GM12801 (cell line): ENCODE measurements around the gene UBTD2.

ENCODE experiments used
- TF ChIP-seq, protein P1 (sequence below): IDR thresholded peaks from one replicate; pipeline ENCODE4 v1.5.1; 2011; ENCODE audit warnings: control low read depth; ENCODE audit not compliant: insufficient read length; ENCODE audit errors: extremely low read depth

UBTD2 gene

DNA sequence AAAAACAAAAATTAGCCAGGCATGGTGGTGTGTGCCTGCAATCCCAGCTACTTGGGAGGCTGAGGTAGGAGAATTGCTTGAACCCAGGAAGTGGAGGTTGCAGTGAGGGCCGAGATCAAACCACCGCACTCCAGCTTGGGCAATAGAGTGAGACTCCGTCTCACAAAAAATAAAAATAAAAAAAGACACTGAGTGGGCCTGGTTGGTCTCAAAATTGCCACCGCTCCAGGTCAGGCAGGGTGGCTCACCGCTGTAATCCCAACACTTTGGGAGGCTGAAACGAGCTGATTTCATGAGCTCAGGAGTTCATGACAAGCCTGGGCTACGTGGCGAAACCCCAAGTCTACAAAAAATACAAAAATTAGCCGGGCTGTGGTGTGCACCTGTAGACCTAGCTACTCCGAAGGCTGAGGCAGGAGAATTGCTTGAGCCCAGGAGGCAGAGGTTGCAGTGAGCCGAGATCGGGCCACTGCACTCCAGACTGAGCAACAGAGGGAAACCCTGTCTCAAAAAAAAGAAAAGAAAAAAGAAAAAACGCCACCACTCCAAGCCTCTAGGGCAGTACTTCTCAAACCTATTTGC, 97.4 kb downstream of the UBTD2 start:
- TF ChIP-seq, protein P1, sequence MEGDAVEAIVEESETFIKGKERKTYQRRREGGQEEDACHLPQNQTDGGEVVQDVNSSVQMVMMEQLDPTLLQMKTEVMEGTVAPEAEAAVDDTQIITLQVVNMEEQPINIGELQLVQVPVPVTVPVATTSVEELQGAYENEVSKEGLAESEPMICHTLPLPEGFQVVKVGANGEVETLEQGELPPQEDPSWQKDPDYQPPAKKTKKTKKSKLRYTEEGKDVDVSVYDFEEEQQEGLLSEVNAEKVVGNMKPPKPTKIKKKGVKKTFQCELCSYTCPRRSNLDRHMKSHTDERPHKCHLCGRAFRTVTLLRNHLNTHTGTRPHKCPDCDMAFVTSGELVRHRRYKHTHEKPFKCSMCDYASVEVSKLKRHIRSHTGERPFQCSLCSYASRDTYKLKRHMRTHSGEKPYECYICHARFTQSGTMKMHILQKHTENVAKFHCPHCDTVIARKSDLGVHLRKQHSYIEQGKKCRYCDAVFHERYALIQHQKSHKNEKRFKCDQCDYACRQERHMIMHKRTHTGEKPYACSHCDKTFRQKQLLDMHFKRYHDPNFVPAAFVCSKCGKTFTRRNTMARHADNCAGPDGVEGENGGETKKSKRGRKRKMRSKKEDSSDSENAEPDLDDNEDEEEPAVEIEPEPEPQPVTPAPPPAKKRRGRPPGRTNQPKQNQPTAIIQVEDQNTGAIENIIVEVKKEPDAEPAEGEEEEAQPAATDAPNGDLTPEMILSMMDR: no peak

DNA sequence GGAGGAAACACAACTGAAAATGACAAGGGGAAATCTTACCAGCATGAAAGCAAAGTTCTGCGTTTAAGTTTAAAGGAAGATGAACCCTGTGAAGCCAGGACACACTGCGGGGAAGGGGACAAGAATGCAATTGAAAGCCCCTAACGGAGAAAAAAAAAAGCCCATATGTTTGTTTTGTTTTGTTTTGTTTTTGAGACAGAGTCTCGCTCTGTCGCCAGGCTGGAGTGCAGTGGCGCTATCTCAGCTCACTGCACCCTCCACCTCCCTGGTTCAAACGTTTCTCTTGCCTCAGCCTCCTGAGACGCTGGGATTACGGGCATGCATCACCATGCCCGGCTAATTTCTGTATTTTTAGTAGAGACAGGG, 98.5 kb downstream of the UBTD2 start:
- TF ChIP-seq, protein P1: no peak

DNA sequence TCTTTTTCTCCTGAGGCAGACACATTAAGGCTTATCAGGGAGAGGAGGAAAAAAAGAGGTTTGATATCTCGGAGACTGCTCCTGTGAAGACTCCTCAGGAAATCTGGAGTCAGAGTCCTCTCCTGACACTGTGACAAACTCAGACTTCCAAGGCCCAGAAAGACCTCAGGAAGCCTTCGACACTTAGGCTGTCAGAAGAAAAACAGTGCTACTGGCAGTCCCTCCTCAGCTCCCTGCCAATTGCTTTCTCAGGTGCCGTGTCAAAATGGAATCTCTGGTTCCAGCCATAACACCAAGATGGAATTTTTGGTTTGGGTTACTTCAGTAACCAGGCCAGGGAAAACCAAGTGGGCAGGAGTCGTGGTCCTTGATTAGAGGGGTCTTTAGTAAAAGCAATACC, 99.7 kb downstream of the UBTD2 start:
- TF ChIP-seq, protein P1: no peak

DNA sequence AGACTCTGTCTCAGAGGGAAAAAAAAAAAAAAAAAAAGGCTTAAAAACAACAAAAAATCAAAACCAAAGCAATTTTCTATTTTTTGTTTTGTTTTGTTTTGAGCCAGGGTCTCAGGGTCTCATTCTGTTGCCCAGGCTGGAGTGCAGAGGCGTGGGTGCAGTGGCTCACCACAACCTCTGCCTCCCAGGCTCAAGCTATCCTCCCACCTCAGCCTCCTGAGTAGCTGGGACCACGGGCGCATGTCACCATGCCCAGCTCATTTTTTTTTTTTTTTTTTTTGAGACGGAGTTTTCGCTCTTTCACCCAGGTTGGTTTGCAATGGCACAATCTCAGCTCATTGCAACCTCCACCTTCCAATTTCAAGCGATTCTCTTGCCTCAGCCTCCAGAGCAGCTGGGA, 101.3 kb downstream of the UBTD2 start:
- TF ChIP-seq, protein P1: no peak

DNA sequence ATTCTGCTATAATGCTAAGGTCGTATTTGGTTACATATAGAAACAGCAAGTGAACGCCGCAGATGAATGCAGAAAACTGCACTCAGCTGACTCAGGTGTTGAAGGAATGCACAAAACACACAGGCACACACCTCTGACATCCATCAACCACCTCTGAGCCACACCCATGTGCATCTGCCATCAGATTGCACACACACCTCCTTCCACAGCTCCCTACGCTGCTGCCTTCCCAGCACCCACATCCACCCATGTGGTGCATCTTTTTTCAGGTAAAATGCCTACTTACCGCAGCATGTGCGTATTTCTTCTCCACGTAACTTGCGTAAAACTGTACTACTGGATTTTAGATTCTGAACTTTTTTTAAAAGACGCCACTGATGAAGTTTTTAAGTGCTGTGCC, 102.6 kb downstream of the UBTD2 start:
- TF ChIP-seq, protein P1: no peak

DNA sequence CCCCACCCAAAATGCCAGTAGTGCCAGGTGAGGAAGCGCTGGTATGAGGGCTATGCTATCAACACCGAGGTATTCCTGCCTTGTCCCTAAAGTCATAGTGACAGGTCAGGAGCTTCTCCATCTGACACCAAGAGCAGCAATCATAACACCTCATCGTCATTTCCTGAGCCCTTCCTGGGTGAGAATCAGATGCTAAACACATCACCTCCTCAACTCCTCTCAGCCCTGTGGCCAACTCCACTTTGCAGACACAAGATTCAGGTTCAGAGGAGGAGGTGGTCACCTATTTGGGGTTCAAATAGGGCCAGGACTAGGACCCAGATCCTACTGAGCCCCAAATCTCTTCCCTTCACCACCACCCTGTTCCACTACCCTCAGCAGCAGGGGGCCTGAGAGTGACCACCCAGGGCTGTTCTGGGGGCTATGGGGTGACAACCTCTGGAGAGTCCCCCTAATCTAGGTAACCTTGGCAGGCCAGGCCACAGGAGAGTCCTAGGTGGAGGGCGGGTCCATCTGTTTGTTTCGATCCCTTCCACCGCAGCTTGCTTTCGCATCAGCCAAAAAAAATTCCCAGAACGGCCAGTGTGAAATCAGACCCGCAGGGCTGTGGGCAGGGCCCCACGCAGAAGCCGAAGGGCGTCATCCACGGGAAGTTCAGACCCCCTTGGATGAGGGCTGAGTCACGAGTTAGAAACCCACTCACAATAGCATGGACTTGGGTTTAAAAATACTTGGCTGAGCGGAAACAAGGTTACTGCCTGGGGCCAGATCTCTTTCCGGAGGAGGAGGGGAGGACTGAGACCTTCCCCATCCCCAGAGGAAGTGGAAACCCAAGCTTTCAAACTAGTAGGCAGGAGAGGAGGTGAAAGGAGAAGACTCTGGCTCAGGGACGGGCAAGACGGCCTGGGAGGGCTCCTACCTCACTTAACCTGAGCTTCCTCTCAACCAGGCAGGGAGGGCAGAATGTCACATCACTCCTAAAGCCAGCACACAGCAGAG, 104.3 kb downstream of the UBTD2 start:
- TF ChIP-seq, protein P1: no peak

DNA sequence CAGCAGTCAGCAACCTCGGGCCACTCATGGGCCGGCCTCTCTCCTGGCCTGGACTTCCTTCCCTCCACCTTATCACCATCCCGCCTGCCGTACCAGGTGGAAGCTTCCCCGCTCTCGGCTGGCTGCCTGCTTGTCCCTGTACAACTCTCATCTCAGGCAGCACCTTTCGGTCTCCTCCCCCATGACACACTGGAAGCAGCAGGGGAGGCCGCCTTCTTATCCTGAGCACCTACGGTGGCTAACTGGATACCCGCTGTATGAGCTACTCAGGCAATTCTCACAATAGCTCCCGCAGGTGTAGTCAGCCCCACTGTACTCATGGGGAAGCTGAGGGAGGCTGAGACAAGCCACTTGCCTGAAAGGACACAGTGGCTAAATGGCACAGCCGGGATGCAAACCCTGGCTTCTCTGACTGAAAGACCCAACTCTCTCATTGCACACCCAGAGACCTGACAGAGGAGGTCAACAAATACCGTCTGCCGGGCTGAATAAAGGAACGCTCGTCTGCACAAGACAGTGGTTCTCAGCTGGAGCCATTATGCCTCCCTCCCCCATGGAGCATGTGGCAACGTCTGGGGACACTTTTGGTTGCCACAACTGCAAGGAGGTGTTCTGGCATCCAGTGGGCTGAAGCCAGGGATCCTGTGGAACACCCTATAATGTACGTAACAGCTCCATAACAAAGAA, 105.1 kb downstream of the UBTD2 start:
- TF ChIP-seq, protein P1: no peak
